NOMO-1 treated with DMSO at 0.1 percent for 48 hours (cell line): Measurements from ENCODE around the gene PDCD1.
"Not testable (repeated sequence)": the region's sequence is repeated elsewhere in the genome, so short reads cannot be mapped to it uniquely, and the experiment has no call there.

Source experiments
- DNase-seq: peaks from one replicate; lab custom pipeline; 2025; ENCODE audit not compliant: unreplicated experiment; lab: John Stamatoyannopoulos, UW

PDCD1 gene

DNA sequence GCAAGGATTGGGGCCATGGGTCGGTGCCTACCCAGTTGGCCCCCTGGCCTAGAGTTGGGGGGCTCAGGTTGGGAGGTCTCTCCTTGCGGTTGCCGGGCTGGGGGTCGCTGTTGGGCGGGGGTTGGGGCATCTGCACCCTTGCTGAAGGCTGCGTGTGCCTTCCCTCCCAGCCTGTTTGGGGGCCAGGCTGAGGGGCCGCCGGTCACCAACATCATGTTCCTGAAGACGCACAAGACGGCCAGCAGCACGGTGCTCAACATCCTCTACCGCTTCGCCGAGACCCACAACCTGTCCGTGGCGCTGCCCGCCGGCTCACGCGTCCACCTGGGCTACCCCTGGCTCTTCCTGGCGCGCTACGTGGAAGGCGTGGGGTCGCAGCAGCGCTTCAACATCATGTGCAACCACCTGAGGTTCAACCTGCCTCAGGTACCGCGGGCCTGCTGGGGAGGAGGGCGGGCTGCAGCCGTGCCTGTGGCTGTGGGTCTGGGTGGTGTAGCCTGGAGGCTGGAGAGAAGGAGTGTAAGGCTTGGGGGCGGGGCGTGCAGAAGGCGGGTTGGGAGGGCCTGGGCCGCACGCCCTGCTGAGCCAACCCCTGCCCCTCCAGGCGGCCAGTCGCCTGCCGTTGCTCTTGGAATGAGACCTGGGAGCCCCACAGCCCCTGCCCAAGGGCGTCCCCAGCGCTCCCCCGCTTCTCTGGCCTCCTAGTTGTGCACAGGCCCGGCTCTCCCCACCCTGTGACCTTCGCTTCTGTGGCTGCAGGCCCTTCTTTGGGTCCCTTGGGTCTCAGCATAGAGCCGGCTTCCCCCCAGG, 56.9 kb downstream of the PDCD1 start:
- DNase-seq: no peak

- not testable (repeated sequence) for DNase-seq
These were observed 58.3 kb downstream of the PDCD1 start for GRCh38 chr2:241800198-241800903.
